DOHH2 (cell line): ENCODE measurements around the gene KIF26A.

Experiments
- H3F3A ChIP-seq: fragments of 200-600 bp; sonication (generic), shearing (Covaris generic); 2 replicates; pipeline ENCODE4 v1.6.0; 2016; ENCODE audit warnings: antibody characterized with exemption, mild to moderate bottlenecking; ENCODE audit not compliant: control insufficient read depth, insufficient read depth
- H3K27ac ChIP-seq: fragments of 200-600 bp; sonication (generic); 2 replicates; pipeline ENCODE4 v1.5.1; 2014; ENCODE audit warnings: low read depth, mild to moderate bottlenecking, low read length, moderate library complexity
- H3K27me3 ChIP-seq: fragments of 200-600 bp; sonication (generic); 2 replicates; pipeline ENCODE4 v1.6.1; 2014; ENCODE audit warnings: mild to moderate bottlenecking, low read length, mixed read lengths; ENCODE audit not compliant: control insufficient read depth
- H3K36me3 ChIP-seq: fragments of 200-600 bp; sonication (generic); 2 replicates; pipeline ENCODE4 v1.6.1; 2014; ENCODE audit warnings: mild to moderate bottlenecking, low read length, moderate library complexity, mixed read lengths; ENCODE audit not compliant: control insufficient read depth
- H3K4me1 ChIP-seq: fragments of 200-600 bp; sonication (generic); 2 replicates; pipeline ENCODE4 v1.6.1; 2014; ENCODE audit warnings: mild to moderate bottlenecking, low read length, mixed read lengths; ENCODE audit not compliant: control insufficient read depth
- H3K4me2 ChIP-seq: fragments of 200-600 bp; sonication (generic); 2 replicates; pipeline ENCODE4 v1.6.0; 2014; ENCODE audit warnings: mild to moderate bottlenecking, low read length, moderate library complexity
- H3K4me3 ChIP-seq: fragments of 200-600 bp; sonication (generic); 2 replicates; pipeline ENCODE4 v1.5.1; 2014; ENCODE audit warnings: mild to moderate bottlenecking, low read length, mixed read lengths
- H3K79me2 ChIP-seq: fragments of 200-600 bp; sonication (generic); 2 replicates; pipeline ENCODE4 v1.6.1; 2014; ENCODE audit warnings: mild to moderate bottlenecking, low read length, mixed read lengths; ENCODE audit not compliant: control insufficient read depth
- H3K9me2 ChIP-seq: fragments of 200-600 bp; sonication (generic); replicated peaks from 2 replicates; pipeline ENCODE4 v1.6.1; 2014; ENCODE audit warnings: mild to moderate bottlenecking, low read length, mixed read lengths; ENCODE audit not compliant: control insufficient read depth
- H3K9me3 ChIP-seq: fragments of 200-600 bp; sonication (generic); 2 replicates; pipeline ENCODE4 v1.6.1; 2014; ENCODE audit warnings: antibody characterized with exemption, low read length, mixed read lengths; ENCODE audit not compliant: control insufficient read depth, insufficient read depth
- H4K20me1 ChIP-seq: fragments of 200-600 bp; sonication (generic); 2 replicates; pipeline ENCODE4 v1.6.0; 2014; ENCODE audit warnings: low read depth, mild to moderate bottlenecking, antibody characterized with exemption, low read length, moderate library complexity; ENCODE audit not compliant: control insufficient read depth, insufficient read depth
- CTCF ChIP-seq: fragments of 200-600 bp; sonication (generic); IDR thresholded peaks from one replicate; pipeline ENCODE4 v1.5.1; 2014; ENCODE audit warnings: antibody characterized with exemption, mild to moderate bottlenecking, low read depth, low read length; ENCODE audit not compliant: poor library complexity, severe bottlenecking
- EZH2phosphoT487 ChIP-seq: fragments of 200-600 bp; sonication (generic); IDR thresholded peaks from 2 replicates; pipeline ENCODE4 v1.6.1; 2017; ENCODE audit warnings: borderline replicate concordance, mild to moderate bottlenecking, antibody characterized with exemption, low read length, moderate library complexity, mixed read lengths

Gene KIF26A

GRCh38 chr14:104115131-104115600, 23.2 kb upstream of the KIF26A start:
- no peaks in the 10 kb centered on the region for H3K79me2 ChIP-seq

GRCh38 chr14:104115691-104116287, 22.6 kb upstream of the KIF26A start:
- Histone ChIP-seq H3K27ac (no peak overlapping the region), H3K9me2 (no peaks in the 10 kb centered on the region), H3K36me3 (no peaks in the 10 kb centered on the region), H3K4me3 (no peak overlapping the region), H3K79me2 (no peaks in the 10 kb centered on the region), H3K4me2 (no peak overlapping the region), H4K20me1 (no peaks in the 10 kb centered on the region), H3K9me3 (no peaks in the 10 kb centered on the region), H3K4me1 (no peaks in the 10 kb centered on the region), H3K27me3 (no peaks in the 10 kb centered on the region), H3F3A (no peaks in the 10 kb centered on the region)
- TF ChIP-seq EZH2phosphoT487 (no peak), CTCF (no peak)

More at GRCh38 chr14:104115131-104115600, 23.2 kb upstream of the KIF26A start:
- H3K27me3 ChIP-seq: no peaks in the 10 kb centered on the region
- H3K4me1 ChIP-seq: no peaks in the 10 kb centered on the region
- H3K9me2 ChIP-seq: no peaks in the 10 kb centered on the region
- no peaks in the 10 kb centered on the region for H3F3A ChIP-seq
- no peak overlapping the region for H3K4me2 ChIP-seq
- H4K20me1 ChIP-seq: no peaks in the 10 kb centered on the region
- no peaks in the 10 kb centered on the region for H3K36me3 ChIP-seq
- H3K9me3 ChIP-seq: no peaks in the 10 kb centered on the region
- no peak for TF ChIP-seq CTCF
- no peak for TF ChIP-seq EZH2phosphoT487
- H3K27ac ChIP-seq: no peak overlapping the region
- no peak overlapping the region for H3K4me3 ChIP-seq

GRCh38 chr14:104116288-104116755, 22.1 kb upstream of the KIF26A start:
- Histone ChIP-seq H3K36me3 (no peaks in the 10 kb centered on the region), H4K20me1 (no peaks in the 10 kb centered on the region), H3K27me3 (no peaks in the 10 kb centered on the region), H3K4me1 (no peaks in the 10 kb centered on the region), H3K27ac (no peak overlapping the region), H3K79me2 (no peaks in the 10 kb centered on the region), H3K4me3 (no peak overlapping the region), H3K4me2 (no peak overlapping the region), H3F3A (no peaks in the 10 kb centered on the region), H3K9me3 (no peaks in the 10 kb centered on the region), H3K9me2 (no peaks in the 10 kb centered on the region)
- no peak for TF ChIP-seq EZH2phosphoT487
- no peak for TF ChIP-seq CTCF
